Fibroblast of the aortic adventitia (primary cell): ENCODE measurements around the gene CYP27A1. TPM values are rescaled to one million over a fixed set of nuclear protein-coding genes. Genes with fewer than 3 reads are reported as not detected.

Source experiments
- DNase-seq: peaks from one replicate; pipeline ENCODE4 v3.0.0-alpha.2; 2010; ENCODE audit warnings: low read depth
- H3K4me3 ChIP-seq: 2 replicates; pipeline ENCODE4 v1.5.1; 2011; ENCODE audit warnings: low read depth, mild to moderate bottlenecking, control low read depth, low read length, moderate library complexity
- total RNA-seq: library from RNA; depleted of rRNA; stranded (reverse); fragments of >200 nt; gene quantifications from 2 replicates; pipeline ENCODE4 v1.2.3, GENCODE V29; 2012; ENCODE audit warnings: low replicate concordance
- TF ChIP-seq, protein P1 (sequence below): IDR thresholded peaks from 2 replicates; pipeline ENCODE4 v1.5.1; 2011; ENCODE audit warnings: mild to moderate bottlenecking, low read length, control low read depth, inconsistent platforms; ENCODE audit not compliant: insufficient read depth

Gene CYP27A1
- total RNA-seq, 1 donor, result 10.5 TPM

DNA sequence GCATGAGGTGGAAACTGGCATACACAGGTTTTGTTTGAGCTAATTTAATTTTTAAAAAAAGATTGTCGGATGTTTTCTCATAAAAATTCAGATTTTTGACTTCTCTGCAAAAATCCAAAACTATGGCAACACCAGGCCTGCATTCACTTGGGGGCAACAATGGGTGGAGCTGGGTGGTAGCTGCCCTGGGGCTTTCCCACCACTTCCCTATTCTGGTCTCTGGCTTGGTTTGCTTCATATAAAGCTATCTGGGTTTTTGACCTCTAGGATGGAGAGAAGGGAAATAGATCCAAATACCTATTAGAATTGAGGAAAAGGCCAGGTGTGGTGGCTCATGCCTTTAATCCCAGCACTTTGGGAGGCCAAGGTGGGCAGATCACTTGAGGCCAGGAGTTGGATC lies 5.5 kb upstream of the CYP27A1 start:
- TF ChIP-seq, protein P1, sequence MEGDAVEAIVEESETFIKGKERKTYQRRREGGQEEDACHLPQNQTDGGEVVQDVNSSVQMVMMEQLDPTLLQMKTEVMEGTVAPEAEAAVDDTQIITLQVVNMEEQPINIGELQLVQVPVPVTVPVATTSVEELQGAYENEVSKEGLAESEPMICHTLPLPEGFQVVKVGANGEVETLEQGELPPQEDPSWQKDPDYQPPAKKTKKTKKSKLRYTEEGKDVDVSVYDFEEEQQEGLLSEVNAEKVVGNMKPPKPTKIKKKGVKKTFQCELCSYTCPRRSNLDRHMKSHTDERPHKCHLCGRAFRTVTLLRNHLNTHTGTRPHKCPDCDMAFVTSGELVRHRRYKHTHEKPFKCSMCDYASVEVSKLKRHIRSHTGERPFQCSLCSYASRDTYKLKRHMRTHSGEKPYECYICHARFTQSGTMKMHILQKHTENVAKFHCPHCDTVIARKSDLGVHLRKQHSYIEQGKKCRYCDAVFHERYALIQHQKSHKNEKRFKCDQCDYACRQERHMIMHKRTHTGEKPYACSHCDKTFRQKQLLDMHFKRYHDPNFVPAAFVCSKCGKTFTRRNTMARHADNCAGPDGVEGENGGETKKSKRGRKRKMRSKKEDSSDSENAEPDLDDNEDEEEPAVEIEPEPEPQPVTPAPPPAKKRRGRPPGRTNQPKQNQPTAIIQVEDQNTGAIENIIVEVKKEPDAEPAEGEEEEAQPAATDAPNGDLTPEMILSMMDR, result no peak
- DNase-seq, result no peak
- H3K4me3 ChIP-seq, result no peak overlapping the region

DNA sequence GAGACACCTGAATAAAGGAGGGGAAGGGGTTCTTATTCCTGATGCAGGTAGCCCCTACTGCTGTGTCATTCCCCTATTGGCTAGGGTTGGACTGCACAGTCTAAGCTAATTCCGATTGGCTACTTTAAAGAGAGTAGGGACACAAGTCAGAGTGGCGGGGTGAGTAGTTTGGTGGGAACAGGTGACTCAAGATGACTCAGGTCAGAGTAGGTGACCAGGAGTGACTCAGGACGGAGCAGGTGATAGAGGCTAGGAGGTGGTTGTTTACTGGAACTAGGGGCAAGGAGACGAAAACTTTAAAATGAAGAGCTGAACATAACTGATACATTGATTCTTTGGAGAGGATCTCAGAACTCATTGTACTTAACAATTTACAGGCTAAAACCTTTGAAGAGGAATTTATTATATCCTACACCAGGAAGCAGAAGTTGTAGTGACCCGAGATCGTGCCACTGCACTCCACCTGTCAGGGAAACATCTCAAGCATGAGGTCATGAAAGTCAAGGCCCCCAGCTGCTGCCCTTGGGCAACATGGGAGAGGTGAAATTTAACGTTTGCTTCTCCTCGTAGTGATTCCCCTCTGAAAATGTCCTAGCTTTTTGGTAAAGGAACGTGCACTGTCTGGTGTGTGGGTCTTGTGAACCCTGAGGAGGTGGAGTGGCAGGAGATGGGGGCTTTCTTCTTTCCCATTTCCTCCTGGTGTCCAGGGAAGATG lies 4.5 kb upstream of the CYP27A1 start:
- TF ChIP-seq, protein P1, result no peak
- no peak for DNase-seq
- no peak overlapping the region for H3K4me3 ChIP-seq

GRCh38 chr2:218780046-218780445 lies 1.9 kb upstream of the CYP27A1 start:
- no peak overlapping the region for H3K4me3 ChIP-seq
- DNase-seq, result no peak
- TF ChIP-seq, protein P1, result no peak

- TF ChIP-seq, protein P1, result no peak
- peak overlapping the region; percentile 55 for H3K4me3 ChIP-seq
- peak; percentile 7 for DNase-seq
Observed at GRCh38 chr2:218780851-218781690, 876 bp upstream of the CYP27A1 start.

GRCh38 chr2:218782528-218782844 lies 539 bp downstream of the CYP27A1 start:
- DNase-seq, result peak; percentile 5
- TF ChIP-seq, protein P1, result no peak
- peak overlapping the region; percentile 55 for H3K4me3 ChIP-seq

GRCh38 chr2:218783688-218784087 lies 1.7 kb downstream of the CYP27A1 start:
- no peak overlapping the region for H3K4me3 ChIP-seq
- TF ChIP-seq, protein P1, result no peak
- DNase-seq, result no peak
